Stimulated activated CD8-positive, alpha-beta memory T cell treated with anti-CD3 and anti-CD28 coated beads, Interleukin-4, amount 100 ng/mL, for 48 hours (primary cell): Measurements from ENCODE around the gene SKOR1.
A peak's percentile ranks its signal among the peaks of the same experiment; 100 is the strongest.

ENCODE experiments used
- DNase-seq: peaks from one replicate; pipeline ENCODE4 v3.0.0-alpha.2; 2020

The SKOR1 gene

GRCh38 chr15:67833710-67834511, 8.6 kb downstream of the SKOR1 start:
- DNase-seq: peak; percentile 53

GRCh38 chr15:67834581-67835296, 9.4 kb downstream of the SKOR1 start:
- DNase-seq: peak; percentile 30

- DNase-seq: peak; percentile 38
Measured at GRCh38 chr15:67835297-67836133, 10.2 kb downstream of the SKOR1 start.

GRCh38 chr15:67836134-67836455, 10.8 kb downstream of the SKOR1 start:
- peak; percentile 34 for DNase-seq

- peak; percentile 69 for DNase-seq
Measured at GRCh38 chr15:67836477-67836876, 11.2 kb downstream of the SKOR1 start.

- no peak for DNase-seq
Measured at GRCh38 chr15:67836955-67837354, 11.6 kb downstream of the SKOR1 start.

GRCh38 chr15:67838789-67839332, 13.6 kb downstream of the SKOR1 start:
- no peak for DNase-seq

- DNase-seq: peak; percentile 40
Measured at GRCh38 chr15:67839499-67839928, 14.2 kb downstream of the SKOR1 start.

GRCh38 chr15:67839929-67840748, 14.8 kb downstream of the SKOR1 start, which contains the start of gene RNU6-1:
Gene RNU6-1, minus strand, starts transcription at chr15:67840045.
- DNase-seq: peak; percentile 96

GRCh38 chr15:67840749-67841512, 15.6 kb downstream of the SKOR1 start:
- DNase-seq: peak; percentile 45

- no peak for DNase-seq
Measured at GRCh38 chr15:67841513-67841762, 16.1 kb downstream of the SKOR1 start.

GRCh38 chr15:67843092-67843501, 17.8 kb downstream of the SKOR1 start:
- no peak for DNase-seq

- DNase-seq: no peak
Measured at GRCh38 chr15:67843571-67844387, 18.5 kb downstream of the SKOR1 start.

- DNase-seq: no peak
Measured at GRCh38 chr15:67845974-67846373, 20.7 kb downstream of the SKOR1 start.

GRCh38 chr15:67849538-67849937, 24.2 kb downstream of the SKOR1 start:
- DNase-seq: no peak

- DNase-seq: no peak
Measured at GRCh38 chr15:67850336-67850735, 25.0 kb downstream of the SKOR1 start.

GRCh38 chr15:67850994-67851571, 25.8 kb downstream of the SKOR1 start:
- DNase-seq: no peak

- DNase-seq: no peak
Measured at GRCh38 chr15:67852418-67852817, 27.1 kb downstream of the SKOR1 start.

- DNase-seq: no peak
Measured at GRCh38 chr15:67853454-67853853, 28.1 kb downstream of the SKOR1 start.

GRCh38 chr15:67854358-67854757, 29.0 kb downstream of the SKOR1 start:
- no peak for DNase-seq
